OCI-LY1 (cell line): ENCODE results near the gene SH3YL1.

ENCODE experiments used
- H2AFZ ChIP-seq: fragments of 200-600 bp; sonication (generic), shearing (Covaris generic); 2 replicates; pipeline ENCODE4 v1.6.0; 2014; ENCODE audit warnings: antibody characterized with exemption, mild to moderate bottlenecking, low read length
- H3F3A ChIP-seq: fragments of 200-600 bp; sonication (generic), shearing (Covaris generic); 2 replicates; pipeline ENCODE4 v1.6.0; 2014; ENCODE audit warnings: mild to moderate bottlenecking, antibody characterized with exemption, low read length, moderate library complexity; ENCODE audit not compliant: insufficient read depth
- H3K27ac ChIP-seq: fragments of 200-600 bp; sonication (generic); 2 replicates; pipeline ENCODE4 v1.5.1; 2014; ENCODE audit warnings: low read length, mixed run types, mild to moderate bottlenecking, low read depth; ENCODE audit not compliant: poor library complexity, severe bottlenecking
- H3K27me3 ChIP-seq: fragments of 200-600 bp; sonication (generic); 2 replicates; pipeline ENCODE4 v1.6.0; 2014; ENCODE audit warnings: antibody characterized with exemption, mild to moderate bottlenecking, low read length, moderate library complexity; ENCODE audit not compliant: insufficient read depth
- H3K36me3 ChIP-seq: fragments of 200-600 bp; sonication (generic); 2 replicates; pipeline ENCODE4 v1.6.1; 2014; ENCODE audit warnings: mild to moderate bottlenecking, antibody characterized with exemption, low read length, moderate library complexity, mixed read lengths; ENCODE audit not compliant: insufficient read depth
- H3K4me1 ChIP-seq: fragments of 200-600 bp; sonication (generic); 2 replicates; pipeline ENCODE4 v1.5.1; 2014; ENCODE audit warnings: mild to moderate bottlenecking, low read length, moderate library complexity; ENCODE audit not compliant: insufficient read depth, severe bottlenecking
- H3K4me2 ChIP-seq: fragments of 200-600 bp; sonication (generic), shearing (Covaris generic); 2 replicates; pipeline ENCODE4 v1.6.1; 2014; ENCODE audit warnings: low read length
- H3K4me3 ChIP-seq: fragments of 200-600 bp; sonication (generic); 2 replicates; pipeline ENCODE4 v1.5.1; 2014; ENCODE audit warnings: low read length, low read depth, mild to moderate bottlenecking, mixed read lengths; ENCODE audit not compliant: poor library complexity, severe bottlenecking
- H3K79me2 ChIP-seq: fragments of 200-600 bp; shearing (Covaris generic); 2 replicates; pipeline ENCODE4 v1.6.1; 2016; ENCODE audit warnings: mixed run types, low read length, mixed read lengths; ENCODE audit not compliant: insufficient read depth
- H3K9ac ChIP-seq: fragments of 200-600 bp; sonication (generic), shearing (Covaris generic); 2 replicates; pipeline ENCODE4 v1.6.1; 2014; ENCODE audit warnings: mild to moderate bottlenecking, low read length, mixed read lengths
- H3K9me2 ChIP-seq: fragments of 200-600 bp; sonication (generic), shearing (Covaris generic); 2 replicates; pipeline ENCODE4 v1.6.1; 2014; ENCODE audit warnings: low read depth, mild to moderate bottlenecking, low read length, mixed read lengths
- H3K9me3 ChIP-seq: fragments of 200-600 bp; shearing (Covaris generic); 2 replicates; pipeline ENCODE4 v1.6.1; 2014; ENCODE audit warnings: low read length, mixed read lengths
- H4K20me1 ChIP-seq: fragments of 200-600 bp; sonication (generic), shearing (Covaris generic); 2 replicates; pipeline ENCODE4 v1.6.0; 2016; ENCODE audit warnings: mild to moderate bottlenecking, low read length; ENCODE audit not compliant: insufficient read depth
- EZH2 ChIP-seq: fragments of 200-600 bp; sonication (generic), shearing (Covaris generic); IDR thresholded peaks from 2 replicates; pipeline ENCODE4 v1.8.0; 2017; ENCODE audit warnings: borderline replicate concordance, mixed run types, mild to moderate bottlenecking, antibody characterized with exemption, low read length, moderate library complexity, mixed read lengths
- TF ChIP-seq, protein P1 (sequence below): fragments of 200-600 bp; sonication (generic), shearing (Covaris generic); IDR thresholded peaks from 2 replicates; pipeline ENCODE4 v1.5.1; 2017; ENCODE audit warnings: mild to moderate bottlenecking, antibody characterized with exemption, low read length, moderate library complexity, mixed read lengths

SH3YL1 gene

GRCh38 chr2:295090-295489 is 31.3 kb upstream of the SH3YL1 start:
- TF ChIP-seq, protein P1, sequence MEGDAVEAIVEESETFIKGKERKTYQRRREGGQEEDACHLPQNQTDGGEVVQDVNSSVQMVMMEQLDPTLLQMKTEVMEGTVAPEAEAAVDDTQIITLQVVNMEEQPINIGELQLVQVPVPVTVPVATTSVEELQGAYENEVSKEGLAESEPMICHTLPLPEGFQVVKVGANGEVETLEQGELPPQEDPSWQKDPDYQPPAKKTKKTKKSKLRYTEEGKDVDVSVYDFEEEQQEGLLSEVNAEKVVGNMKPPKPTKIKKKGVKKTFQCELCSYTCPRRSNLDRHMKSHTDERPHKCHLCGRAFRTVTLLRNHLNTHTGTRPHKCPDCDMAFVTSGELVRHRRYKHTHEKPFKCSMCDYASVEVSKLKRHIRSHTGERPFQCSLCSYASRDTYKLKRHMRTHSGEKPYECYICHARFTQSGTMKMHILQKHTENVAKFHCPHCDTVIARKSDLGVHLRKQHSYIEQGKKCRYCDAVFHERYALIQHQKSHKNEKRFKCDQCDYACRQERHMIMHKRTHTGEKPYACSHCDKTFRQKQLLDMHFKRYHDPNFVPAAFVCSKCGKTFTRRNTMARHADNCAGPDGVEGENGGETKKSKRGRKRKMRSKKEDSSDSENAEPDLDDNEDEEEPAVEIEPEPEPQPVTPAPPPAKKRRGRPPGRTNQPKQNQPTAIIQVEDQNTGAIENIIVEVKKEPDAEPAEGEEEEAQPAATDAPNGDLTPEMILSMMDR, result no peak
- no peak for TF ChIP-seq EZH2
- H3K27me3 ChIP-seq, result no peaks in the 10 kb centered on the region
- H4K20me1 ChIP-seq, result no peaks in the 10 kb centered on the region
- no peaks in the 10 kb centered on the region for H3K36me3 ChIP-seq
- no peaks in the 10 kb centered on the region for H3K4me1 ChIP-seq
- H3F3A ChIP-seq, result no peaks in the 10 kb centered on the region
- H3K9ac ChIP-seq, result no peak overlapping the region
- H3K27ac ChIP-seq, result no peak overlapping the region
- H3K79me2 ChIP-seq, result no peaks in the 10 kb centered on the region
- H2AFZ ChIP-seq, result no peak overlapping the region
- no peaks in the 10 kb centered on the region for H3K9me2 ChIP-seq
- H3K9me3 ChIP-seq, result no peaks in the 10 kb centered on the region
- H3K4me3 ChIP-seq, result no peak overlapping the region
- no peak overlapping the region for H3K4me2 ChIP-seq

- no peaks in the 10 kb centered on the region for H3K9me2 ChIP-seq
- no peaks in the 10 kb centered on the region for H4K20me1 ChIP-seq
- no peaks in the 10 kb centered on the region for H3K27me3 ChIP-seq
- H3K4me1 ChIP-seq, result no peaks in the 10 kb centered on the region
- TF ChIP-seq, protein P1, result peak; percentile 41
- TF ChIP-seq EZH2, result no peak
- H2AFZ ChIP-seq, result no peak overlapping the region
- H3K4me3 ChIP-seq, result no peak overlapping the region
- no peaks in the 10 kb centered on the region for H3F3A ChIP-seq
- H3K27ac ChIP-seq, result no peak overlapping the region
- H3K79me2 ChIP-seq, result no peaks in the 10 kb centered on the region
- no peaks in the 10 kb centered on the region for H3K36me3 ChIP-seq
- no peak overlapping the region for H3K4me2 ChIP-seq
- no peaks in the 10 kb centered on the region for H3K9me3 ChIP-seq
- H3K9ac ChIP-seq, result no peak overlapping the region
Measured at GRCh38 chr2:290090-290722, 26.4 kb upstream of the SH3YL1 start.

DNA sequence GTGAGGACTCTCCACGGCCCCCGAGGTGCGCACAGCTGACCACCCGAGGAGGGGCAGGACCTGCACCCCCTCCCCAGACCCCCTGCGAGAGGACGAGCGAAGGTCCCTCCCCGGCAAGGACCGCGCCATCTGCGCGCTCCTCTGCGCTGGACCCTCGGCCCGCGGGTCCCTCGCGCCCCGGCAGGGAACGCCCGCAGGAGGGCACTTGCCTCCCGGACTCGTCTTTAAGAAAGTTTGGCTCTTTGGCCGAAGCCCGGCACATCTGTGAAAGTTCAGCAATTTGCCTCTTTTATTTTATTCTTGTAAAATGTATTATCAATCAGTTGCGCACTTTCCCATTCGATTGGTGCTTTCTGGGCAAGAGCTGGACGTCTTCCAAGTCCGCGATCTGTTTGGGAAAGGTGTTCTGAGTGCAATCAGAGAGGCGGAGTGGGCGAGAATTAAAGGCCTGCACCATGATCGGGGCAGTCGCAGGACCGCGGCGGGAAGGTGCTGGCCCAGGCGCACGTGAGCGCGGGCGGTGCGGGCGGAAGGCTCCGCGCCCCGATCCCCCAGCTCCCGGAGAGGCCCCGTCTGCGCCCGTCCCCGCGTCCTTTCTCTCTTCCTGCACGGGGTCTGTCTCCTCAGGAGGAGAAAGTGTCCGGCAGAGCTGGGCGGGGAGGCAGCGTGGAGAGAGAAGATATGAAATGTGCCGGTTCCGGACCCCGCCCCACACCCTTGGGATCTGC is 25.7 kb upstream of the SH3YL1 start:
- no peaks in the 10 kb centered on the region for H3K9me3 ChIP-seq
- no peaks in the 10 kb centered on the region for H3K9me2 ChIP-seq
- no peaks in the 10 kb centered on the region for H3K4me1 ChIP-seq
- H3K27me3 ChIP-seq, result no peaks in the 10 kb centered on the region
- H3K27ac ChIP-seq, result no peak overlapping the region
- no peaks in the 10 kb centered on the region for H3K36me3 ChIP-seq
- TF ChIP-seq, protein P1, result no peak
- no peak for TF ChIP-seq EZH2
- H4K20me1 ChIP-seq, result no peaks in the 10 kb centered on the region
- H3K4me2 ChIP-seq, result no peak overlapping the region
- no peak overlapping the region for H3K9ac ChIP-seq
- H3K4me3 ChIP-seq, result no peak overlapping the region
- no peaks in the 10 kb centered on the region for H3F3A ChIP-seq
- no peaks in the 10 kb centered on the region for H3K79me2 ChIP-seq
- H2AFZ ChIP-seq, result no peak overlapping the region
